D721Med (cell line): ENCODE data around the gene LYPD6B.

Experiments used
- DNase-seq: peaks from one replicate; pipeline ENCODE4 v3.0.0; 2011; ENCODE audit warnings: low spot score; ENCODE audit not compliant: insufficient read length
- FAIRE-seq: peaks from 2 replicates; lab custom pipeline; 2011; peaks lifted over from hg19 to GRCh38; lab: Jason Lieb, UNC
- CTCF ChIP-seq: IDR thresholded peaks from 2 replicates; pipeline ENCODE4 v1.5.1; 2012; ENCODE audit warnings: mild to moderate bottlenecking, control low read depth; ENCODE audit not compliant: insufficient read depth; ENCODE audit errors: missing control alignments

Gene LYPD6B

GRCh38 chr2:149187057-149187456, 148.6 kb downstream of the LYPD6B start:
- no peak for DNase-seq
- no peak for TF ChIP-seq CTCF
- FAIRE-seq: no peak

DNA sequence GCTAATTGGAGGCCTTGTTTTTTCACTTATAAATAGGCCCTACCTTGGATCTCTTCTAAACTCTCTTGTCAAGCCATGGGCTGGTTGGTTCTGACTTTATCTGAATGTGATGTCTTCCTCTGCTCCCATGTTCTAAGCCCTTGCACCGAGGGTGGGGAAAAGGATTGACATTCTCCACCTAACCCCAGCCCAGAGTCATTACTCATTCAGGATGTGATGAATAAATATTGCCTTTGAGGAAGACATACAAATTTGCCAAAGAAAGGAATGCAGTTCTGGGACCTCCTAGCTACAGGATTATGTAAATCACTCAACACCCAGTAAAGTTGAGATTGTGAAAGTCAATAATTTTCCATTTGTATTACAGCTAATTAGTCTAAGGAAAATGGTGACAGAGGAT, 149.8 kb downstream of the LYPD6B start:
- TF ChIP-seq CTCF: no peak
- no peak for FAIRE-seq
- no peak for DNase-seq

DNA sequence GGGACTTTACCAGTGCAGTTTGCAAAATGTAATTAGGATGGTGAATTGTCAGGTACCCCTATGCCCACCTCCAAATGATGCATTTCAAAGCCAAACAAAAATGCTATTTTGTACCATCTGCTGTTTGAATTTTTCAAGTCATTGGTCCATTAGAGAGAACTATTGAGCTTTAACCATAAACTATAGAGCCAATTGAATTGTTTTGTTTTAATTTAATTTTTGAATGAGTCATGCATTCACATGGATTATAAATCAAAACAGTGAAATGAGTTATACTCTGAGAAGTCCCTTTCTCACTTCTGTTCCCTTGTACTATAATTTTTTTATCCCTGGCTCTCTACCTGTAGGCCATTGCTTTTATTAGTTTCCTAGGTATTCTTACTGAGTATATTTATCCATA, 151.3 kb downstream of the LYPD6B start:
- DNase-seq (no peak), FAIRE-seq (no peak)
- TF ChIP-seq CTCF: no peak

DNA sequence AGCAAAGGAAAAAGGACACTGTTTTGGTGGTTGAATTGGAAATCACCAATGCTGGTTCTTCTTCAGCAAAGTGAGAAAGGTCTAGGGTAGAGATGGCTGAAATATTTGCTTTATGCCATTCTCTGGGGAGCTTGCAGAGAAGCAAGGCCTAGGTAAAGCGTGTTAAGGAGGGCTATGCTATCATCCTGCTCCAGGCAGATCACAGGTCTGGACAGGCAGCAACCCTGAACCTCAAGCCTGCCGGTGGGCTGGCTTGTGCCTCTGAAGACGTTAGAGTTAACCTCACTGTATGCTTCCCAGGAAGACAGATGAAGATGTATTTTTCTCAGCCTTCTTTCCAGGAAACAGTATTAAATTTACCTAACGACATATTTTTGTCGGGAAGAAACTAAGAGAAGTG, 153.4 kb downstream of the LYPD6B start:
- DNase-seq (no peak), FAIRE-seq (no peak)
- TF ChIP-seq CTCF: no peak

- FAIRE-seq (no peak), DNase-seq (no peak)
- TF ChIP-seq CTCF: no peak
Measured at GRCh38 chr2:149192427-149192826, 153.9 kb downstream of the LYPD6B start.

DNA sequence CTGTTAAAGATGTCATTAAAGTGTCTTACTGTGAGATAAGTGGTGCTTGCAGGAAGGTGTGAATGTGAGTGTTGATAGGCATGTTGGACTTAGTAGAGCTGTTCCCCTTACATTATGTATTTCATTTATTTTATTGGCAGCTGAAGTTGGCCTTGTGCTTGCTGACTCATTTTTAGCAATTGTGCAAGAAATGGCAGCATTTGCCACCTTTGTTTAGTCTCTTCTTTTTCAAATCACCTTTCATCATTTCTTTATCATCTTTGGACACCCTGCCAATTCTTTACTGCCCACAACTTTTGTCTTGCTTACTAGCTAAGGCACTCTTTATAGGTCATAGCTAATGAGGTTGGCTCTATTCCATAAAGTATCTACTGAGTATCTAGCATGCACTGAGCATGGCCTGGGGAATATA, 161.6 kb downstream of the LYPD6B start:
- TF ChIP-seq CTCF: no peak
- no peak for DNase-seq
- FAIRE-seq: no peak

DNA sequence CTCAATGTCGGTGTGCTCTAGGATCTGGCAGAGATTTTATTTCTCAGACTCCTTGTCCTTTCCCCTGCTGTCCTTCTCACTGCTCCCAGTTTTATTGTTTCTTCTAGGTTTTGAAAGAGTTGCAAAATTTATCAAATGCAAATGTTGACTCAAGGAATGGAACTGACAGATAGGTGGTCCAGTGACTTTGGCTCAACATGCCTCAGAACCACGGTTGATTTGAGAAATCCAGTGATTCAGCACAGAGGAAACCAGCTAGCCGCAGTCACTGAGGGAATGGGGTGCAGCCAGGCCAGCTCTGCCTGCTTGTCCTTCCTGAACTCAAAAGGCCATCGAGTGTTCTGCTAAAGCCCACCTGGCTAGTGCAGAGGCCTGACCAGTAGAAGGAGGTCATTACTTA, 166.2 kb downstream of the LYPD6B start:
- DNase-seq (no peak), FAIRE-seq (no peak)
- no peak for TF ChIP-seq CTCF
